Measurements from ENCODE around the gene MALSU1.

Gene MALSU1

DNA sequence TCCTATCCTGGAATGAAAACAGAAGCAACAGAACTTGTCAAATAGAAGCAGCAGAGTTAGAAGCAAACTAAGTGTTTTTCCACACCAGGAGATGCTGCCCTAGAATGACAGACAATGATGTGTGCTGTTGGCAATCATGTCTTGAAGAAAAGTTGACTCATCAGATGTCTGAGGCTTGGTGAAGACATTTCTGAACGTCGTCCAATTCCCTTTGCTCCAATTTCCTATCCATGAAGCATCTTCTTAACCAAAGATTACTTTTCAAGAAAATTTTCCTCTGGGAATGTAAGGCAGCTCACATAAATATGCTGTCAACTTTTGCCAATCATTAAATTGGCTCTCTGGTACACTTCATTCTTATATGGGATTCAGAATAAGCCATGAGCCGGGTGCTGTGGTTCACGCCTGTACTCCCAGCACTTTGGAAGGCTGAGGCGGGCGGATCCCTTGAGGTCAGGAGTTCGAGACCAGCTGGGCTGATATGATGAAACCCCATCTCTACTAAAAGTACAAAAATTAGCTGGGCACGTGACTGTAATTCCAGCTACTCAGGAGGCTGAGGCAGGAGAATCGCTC is 34.6 kb downstream of the MALSU1 start:
- TF ChIP-seq, protein P1, sequence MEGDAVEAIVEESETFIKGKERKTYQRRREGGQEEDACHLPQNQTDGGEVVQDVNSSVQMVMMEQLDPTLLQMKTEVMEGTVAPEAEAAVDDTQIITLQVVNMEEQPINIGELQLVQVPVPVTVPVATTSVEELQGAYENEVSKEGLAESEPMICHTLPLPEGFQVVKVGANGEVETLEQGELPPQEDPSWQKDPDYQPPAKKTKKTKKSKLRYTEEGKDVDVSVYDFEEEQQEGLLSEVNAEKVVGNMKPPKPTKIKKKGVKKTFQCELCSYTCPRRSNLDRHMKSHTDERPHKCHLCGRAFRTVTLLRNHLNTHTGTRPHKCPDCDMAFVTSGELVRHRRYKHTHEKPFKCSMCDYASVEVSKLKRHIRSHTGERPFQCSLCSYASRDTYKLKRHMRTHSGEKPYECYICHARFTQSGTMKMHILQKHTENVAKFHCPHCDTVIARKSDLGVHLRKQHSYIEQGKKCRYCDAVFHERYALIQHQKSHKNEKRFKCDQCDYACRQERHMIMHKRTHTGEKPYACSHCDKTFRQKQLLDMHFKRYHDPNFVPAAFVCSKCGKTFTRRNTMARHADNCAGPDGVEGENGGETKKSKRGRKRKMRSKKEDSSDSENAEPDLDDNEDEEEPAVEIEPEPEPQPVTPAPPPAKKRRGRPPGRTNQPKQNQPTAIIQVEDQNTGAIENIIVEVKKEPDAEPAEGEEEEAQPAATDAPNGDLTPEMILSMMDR (IDR thresholded peaks at IDR 0.05): no peak
- Histone ChIP-seq H3K4me3 (ENCODE audit: low read depth in 1 of 2, low read length in 1 of 2) (no peak overlapping the region), H3K27me3 (no peaks in the 10 kb centered on the region), H3K36me3 (no peaks in the 10 kb centered on the region), H3K4me1 (ENCODE audit: control insufficient read depth in 1 of 2, insufficient read depth in 1 of 2, low read depth in 1 of 2, low read length in 1 of 2) (no peaks in the 10 kb centered on the region), H3K9me3 (no peaks in the 10 kb centered on the region), H3K27ac (no peak overlapping the region)

DNA sequence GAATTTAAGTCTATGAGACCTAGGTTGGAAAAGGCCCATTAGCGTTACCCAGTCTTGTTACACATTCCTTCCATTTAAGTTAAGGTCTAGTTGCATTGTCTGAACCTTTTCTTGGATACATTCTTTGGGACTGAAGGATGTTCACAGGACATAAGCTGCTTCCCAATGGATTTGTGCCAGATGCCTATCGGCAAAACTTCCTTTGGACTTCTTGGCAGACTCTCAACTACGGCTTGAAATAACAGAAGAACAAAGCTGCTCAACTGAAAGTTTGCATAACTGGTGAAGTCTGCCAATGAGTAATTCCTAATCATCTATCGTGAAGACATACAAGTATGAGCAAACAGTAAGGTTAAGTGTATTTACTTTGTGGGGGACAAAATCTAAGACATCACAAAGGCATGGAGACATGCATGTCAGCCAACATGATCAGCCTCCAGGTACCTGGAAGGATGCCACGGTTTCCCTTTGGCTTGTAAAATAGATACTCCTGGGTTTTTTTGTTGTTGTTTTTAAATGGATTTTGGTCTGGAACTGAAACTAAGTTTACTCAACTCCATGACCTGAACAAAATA is 35.4 kb downstream of the MALSU1 start:
- TF ChIP-seq, protein P1 (IDR thresholded peaks at IDR 0.05): no peak
- no peak overlapping the region for H3K27ac ChIP-seq
- no peaks in the 10 kb centered on the region for H3K36me3 ChIP-seq

DNA sequence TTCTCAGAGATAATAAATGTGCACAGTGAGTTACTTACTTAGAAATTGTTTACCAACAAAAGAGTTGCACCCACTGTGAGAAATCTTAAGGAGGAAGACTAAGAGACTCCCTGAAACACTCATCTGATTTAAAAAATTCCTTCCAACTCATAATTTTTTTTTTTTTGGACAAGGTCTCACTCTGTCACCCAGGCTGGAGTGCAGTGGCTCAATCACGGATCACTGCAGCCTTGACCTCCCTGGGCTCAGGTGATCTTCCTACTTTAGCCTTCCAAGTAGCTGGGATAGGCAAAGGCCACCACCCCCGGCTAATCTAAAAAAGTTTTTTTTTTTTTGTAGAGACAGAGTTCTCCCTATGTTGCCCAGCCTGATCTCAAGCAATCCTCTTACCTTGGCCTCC is 36.0 kb downstream of the MALSU1 start:
- no peaks in the 10 kb centered on the region for H3K27me3 ChIP-seq
- no peaks in the 10 kb centered on the region for H3K36me3 ChIP-seq
- no peaks in the 10 kb centered on the region for H3K4me1 ChIP-seq (ENCODE audit: control insufficient read depth in 1 of 2, insufficient read depth in 1 of 2, low read depth in 1 of 2, low read length in 1 of 2)
- H3K27ac ChIP-seq: no peak overlapping the region
- TF ChIP-seq, protein P1 (IDR thresholded peaks at IDR 0.05): no peak
- no peak overlapping the region for H3K4me3 ChIP-seq (ENCODE audit: low read depth in 1 of 2, low read length in 1 of 2)
- no peaks in the 10 kb centered on the region for H3K9me3 ChIP-seq

More for the DNA sequence above, 35.4 kb downstream of the MALSU1 start:
- Histone ChIP-seq H3K4me1 (ENCODE audit: control insufficient read depth in 1 of 2, insufficient read depth in 1 of 2, low read depth in 1 of 2, low read length in 1 of 2) (no peaks in the 10 kb centered on the region), H3K4me3 (ENCODE audit: low read depth in 1 of 2, low read length in 1 of 2) (no peak overlapping the region), H3K27me3 (no peaks in the 10 kb centered on the region), H3K9me3 (no peaks in the 10 kb centered on the region)

DNA sequence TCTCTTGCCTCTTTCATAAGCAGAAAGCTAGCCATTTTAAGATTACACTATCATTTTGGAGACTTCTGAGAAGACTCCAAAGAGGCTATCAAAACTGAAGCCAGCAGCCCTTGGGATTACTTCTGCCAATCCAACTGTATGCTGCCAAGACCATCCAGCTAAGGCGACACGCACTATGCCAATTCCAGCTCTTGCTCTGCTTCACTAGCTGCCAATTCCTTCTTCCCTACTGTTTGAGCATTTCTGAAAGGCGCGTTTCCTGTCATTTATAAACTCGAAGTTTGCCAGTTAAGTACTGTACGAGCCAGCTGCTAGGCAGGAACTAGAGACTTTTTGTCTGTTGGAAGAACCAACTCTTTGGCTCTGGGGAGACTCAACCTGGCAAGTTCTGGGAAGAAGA is 36.5 kb downstream of the MALSU1 start:
- TF ChIP-seq, protein P1 (IDR thresholded peaks at IDR 0.05): no peak
- no peak overlapping the region for H3K4me3 ChIP-seq (ENCODE audit: low read depth in 1 of 2, low read length in 1 of 2)
- H3K9me3 ChIP-seq: no peaks in the 10 kb centered on the region
- no peaks in the 10 kb centered on the region for H3K36me3 ChIP-seq
- H3K27ac ChIP-seq: no peak overlapping the region
- no peaks in the 10 kb centered on the region for H3K27me3 ChIP-seq
- no peaks in the 10 kb centered on the region for H3K4me1 ChIP-seq (ENCODE audit: control insufficient read depth in 1 of 2, insufficient read depth in 1 of 2, low read depth in 1 of 2, low read length in 1 of 2)

DNA sequence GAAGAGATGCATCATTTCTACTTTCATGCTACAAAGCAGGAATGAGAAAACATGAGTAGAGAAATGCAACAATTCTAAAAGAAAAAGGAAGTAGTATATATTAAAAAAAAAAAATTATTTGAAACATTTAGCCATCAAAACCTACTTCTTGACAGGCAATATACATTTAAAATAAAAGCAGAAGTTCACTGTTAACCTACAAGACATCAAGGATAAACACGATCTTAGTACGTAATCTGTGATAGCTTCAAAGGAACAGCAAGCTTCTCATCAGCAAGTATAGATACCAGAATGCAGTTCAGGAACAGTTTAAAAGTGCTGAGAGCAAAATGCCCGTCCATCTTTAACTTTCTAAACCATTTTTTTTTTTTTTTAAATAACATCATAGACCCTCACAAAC is 36.9 kb downstream of the MALSU1 start:
- H3K4me1 ChIP-seq (ENCODE audit: control insufficient read depth in 1 of 2, insufficient read depth in 1 of 2, low read depth in 1 of 2, low read length in 1 of 2): no peaks in the 10 kb centered on the region
- TF ChIP-seq, protein P1 (IDR thresholded peaks at IDR 0.05): no peak
- H3K9me3 ChIP-seq: no peaks in the 10 kb centered on the region
- no peak overlapping the region for H3K4me3 ChIP-seq (ENCODE audit: low read depth in 1 of 2, low read length in 1 of 2)
- H3K27me3 ChIP-seq: no peaks in the 10 kb centered on the region
- H3K36me3 ChIP-seq: no peaks in the 10 kb centered on the region
- no peak overlapping the region for H3K27ac ChIP-seq
